ENCODE results near the gene EIPR1. TPM values are rescaled to one million over a fixed set of nuclear protein-coding genes. Genes with fewer than 3 reads are reported as not detected.

The EIPR1 gene
- total and polyA plus RNA-seq, 2 donors (not counting 3 experiments of a cell fraction or from before 2014, with no cell fraction given), result 30.8 to 57.3 TPM

DNA sequence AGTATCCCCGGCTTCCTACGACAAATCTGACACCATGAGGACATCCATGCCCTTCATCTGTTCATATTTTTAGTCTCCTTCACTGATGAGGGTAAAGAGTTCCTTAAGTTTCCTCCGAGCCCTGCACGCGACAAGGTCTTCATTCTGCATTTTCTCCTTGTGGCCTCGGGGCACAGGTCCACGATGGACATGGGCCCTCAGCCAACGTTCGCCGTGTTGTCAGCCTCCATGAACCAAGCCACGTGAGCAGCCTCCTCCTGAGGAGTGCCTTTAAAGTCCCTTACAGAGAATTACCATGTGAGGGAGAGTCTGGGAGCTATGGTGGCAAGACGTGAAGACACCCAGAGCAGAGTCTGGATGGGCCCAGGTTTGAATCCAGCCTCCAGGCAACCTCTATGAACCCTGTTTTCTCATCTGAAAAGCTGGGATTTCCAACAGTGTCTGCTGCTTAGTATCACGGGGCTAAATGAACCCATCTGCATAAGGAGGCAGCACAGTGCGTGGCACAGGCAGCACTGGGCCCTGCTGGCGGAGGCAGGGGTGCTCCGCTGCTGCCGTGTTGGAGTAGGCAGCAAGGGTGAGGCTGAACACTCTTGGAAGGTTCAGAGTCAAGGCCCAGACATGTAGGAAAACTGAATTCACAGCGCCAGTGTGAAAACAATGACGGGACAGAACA, 54.1 kb downstream of the EIPR1 start:
- no peak for FAIRE-seq
- CTCF ChIA-PET, result no interaction called here
- Histone ChIP-seq H3K27me3 (ENCODE audit: control insufficient read depth in 2 of 2, insufficient read depth in 2 of 2, low read length in 2 of 2) (no peaks in the 10 kb centered on the region), H3K79me2 (ENCODE audit: control insufficient read depth, insufficient read depth, low read length) (peaks cover 3% of the 10 kb centered on the region), H3K9me3 (replicated peaks; ENCODE audit: control insufficient read depth, insufficient read depth, low read length) (no peaks in the 10 kb centered on the region), H2AFZ (ENCODE audit: low read depth, low read length) (no peak overlapping the region), H3K4me1 (ENCODE audit: control insufficient read depth, extremely low read depth, insufficient read depth, low read length) (no peaks in the 10 kb centered on the region), H3K36me3 (ENCODE audit: control insufficient read depth in 2 of 2, extremely low read depth in 1 of 2, insufficient read depth in 2 of 2, low read length in 2 of 2) (peaks cover 0 to under 1% of the 10 kb centered on the region in 2 experiments), H4K20me1 (replicated peaks; ENCODE audit: control insufficient read depth, extremely low read depth, insufficient read depth, low read length) (no peaks in the 10 kb centered on the region), H3K9ac (replicated peaks; ENCODE audit: extremely low read depth, insufficient read depth, low read length) (no peak overlapping the region), H3K27ac (ENCODE audit: insufficient read depth, low read depth, low read length) (no peak overlapping the region), H3K9me1 (replicated peaks; ENCODE audit: control insufficient read depth, extremely low read depth, insufficient read depth, low read length) (no peaks in the 10 kb centered on the region), H3K4me2 (ENCODE audit: insufficient read depth, low read length) (no peak overlapping the region), H3K4me3 (replicated peaks in 1 of 3; ENCODE audit: insufficient read depth in 1 of 3, low read depth in 1 of 3, low read length in 3 of 3) (no peak overlapping the region)
- intact Hi-C loops (cut with micrococcal nuclease), result no loop called here
- POLR2A ChIA-PET, result no interaction called here
- dilution Hi-C loops (cut with MboI; ENCODE audit: extremely low pct_ligation_motif_present, low sequenced_read_pairs), result no loop called here
- no peak for DNase-seq (ENCODE audit: low read depth, low spot score)
- TF ChIP-seq POLR2AphosphoS5 (IDR thresholded peaks at IDR 0.05; ENCODE audit: insufficient read depth, low read depth, low read length) (no peak), POLR2A (IDR thresholded peaks at IDR 0.05; ENCODE audit: low read depth, low read length) (no peak), CTCF (IDR thresholded peaks at IDR 0.05; ENCODE audit: extremely low read depth in 1 of 2, insufficient read depth in 1 of 2, low read depth in 1 of 2, low read length in 2 of 2) (no peak), MYC (IDR thresholded peaks at IDR 0.05; ENCODE audit: low read depth, low read length) (no peak), FOS (IDR thresholded peaks at IDR 0.05; ENCODE audit: borderline replicate concordance, insufficient read depth, low read length) (no peak), GATA2 (IDR thresholded peaks at IDR 0.05; ENCODE audit: insufficient read depth, insufficient read length, low read depth, low read length) (no peak), JUN (IDR thresholded peaks at IDR 0.05; ENCODE audit: borderline replicate concordance, insufficient read depth, insufficient read length, low read depth) (no peak), EZH2 (IDR thresholded peaks at IDR 0.05; ENCODE audit: borderline replicate concordance, low read depth, low read length, severe bottlenecking) (no peak)
- TF ChIP-seq, protein P1, sequence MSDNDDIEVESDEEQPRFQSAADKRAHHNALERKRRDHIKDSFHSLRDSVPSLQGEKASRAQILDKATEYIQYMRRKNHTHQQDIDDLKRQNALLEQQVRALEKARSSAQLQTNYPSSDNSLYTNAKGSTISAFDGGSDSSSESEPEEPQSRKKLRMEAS (IDR thresholded peaks at IDR 0.05; ENCODE audit: insufficient read depth, insufficient read length), result no peak
- BruUV-seq (replicated peaks), result no TSS peak
